Neural progenitor cell (in vitro differentiated cells): Measurements from ENCODE around the gene MRM2. TPM values are rescaled to one million over a fixed set of nuclear protein-coding genes. Genes with fewer than 3 reads are reported as not detected.

ENCODE experiments used
- DNase-seq: peaks from one replicate; pipeline ENCODE4 v3.0.0-alpha.2; 2016; ENCODE audit warnings: low spot score
- H2AFZ ChIP-seq: fragments of 200-600 bp; sonication (generic); replicated peaks from 2 replicates; pipeline ENCODE4 v1.6.1; 2016; ENCODE audit warnings: antibody characterized with exemption
- H3F3A ChIP-seq: fragments of 200-600 bp; sonication (generic); 2 replicates; pipeline ENCODE4 v1.6.1; 2016; ENCODE audit warnings: antibody characterized with exemption, low read depth
- H3K27ac ChIP-seq: fragments of 200-600 bp; sonication (generic); 2 replicates; pipeline ENCODE4 v1.5.1; 2016; ENCODE audit warnings: mild to moderate bottlenecking
- H3K27me3 ChIP-seq: fragments of 200-600 bp; sonication (generic); 2 replicates; pipeline ENCODE4 v1.6.1; 2016; ENCODE audit warnings: mild to moderate bottlenecking, moderate library complexity
- H3K36me3 ChIP-seq: fragments of 200-600 bp; sonication (generic); 2 replicates; pipeline ENCODE4 v1.5.1; 2016
- H3K4me1 ChIP-seq: fragments of 200-600 bp; sonication (generic); 2 replicates; pipeline ENCODE4 v1.6.1; 2016; ENCODE audit warnings: mixed run types
- H3K4me2 ChIP-seq: fragments of 200-600 bp; sonication (generic); 2 replicates; pipeline ENCODE4 v1.6.1; 2016
- H3K4me3 ChIP-seq: fragments of 200-600 bp; sonication (generic); 2 replicates; pipeline ENCODE4 v1.5.1; 2016
- H3K79me2 ChIP-seq: fragments of 200-600 bp; sonication (generic); 2 replicates; pipeline ENCODE4 v1.6.1; 2016; ENCODE audit warnings: low read depth
- H3K9ac ChIP-seq: fragments of 200-600 bp; sonication (generic); 2 replicates; pipeline ENCODE4 v1.6.1; 2016
- H3K9me3 ChIP-seq: fragments of 200-600 bp; sonication (generic); 2 replicates; pipeline ENCODE4 v1.5.1; 2016; ENCODE audit warnings: low read depth
- H4K20me1 ChIP-seq: fragments of 200-600 bp; sonication (generic); 2 replicates; pipeline ENCODE4 v1.6.1; 2016; ENCODE audit warnings: low read depth
- H3K27ac Mint-ChIP-seq: 3 replicates; pipeline ENCODE4 v1.8.0; 2021; ENCODE audit warnings: mixed read lengths
- H3K27me3 Mint-ChIP-seq: 2 replicates; pipeline ENCODE4 v1.8.0; 2022; ENCODE audit warnings: low read depth, mild to moderate bottlenecking, inconsistent platforms, moderate library complexity, mixed read lengths; ENCODE audit not compliant: insufficient read depth
- H3K36me3 Mint-ChIP-seq: 3 replicates; pipeline ENCODE4 v1.8.0; 2021; ENCODE audit warnings: mixed read lengths
- H3K4me1 Mint-ChIP-seq: 3 replicates; pipeline ENCODE4 v1.8.0; 2021; ENCODE audit warnings: mixed read lengths
- H3K4me3 Mint-ChIP-seq: 3 replicates; pipeline ENCODE4 v1.8.0; 2021; ENCODE audit warnings: mild to moderate bottlenecking, moderate library complexity, mixed read lengths
- H3K9me3 Mint-ChIP-seq: 3 replicates; pipeline ENCODE4 v1.8.0; 2020; ENCODE audit warnings: mixed read lengths
- CTCF ChIP-seq: fragments of 200-600 bp; sonication (generic); IDR thresholded peaks from 2 replicates; pipeline ENCODE4 v1.5.1; 2017; ENCODE audit warnings: antibody characterized with exemption, mild to moderate bottlenecking
- EZH2 ChIP-seq: fragments of 200-600 bp; sonication (generic); IDR thresholded peaks from 2 replicates; pipeline ENCODE4 v1.6.1; 2017; ENCODE audit warnings: antibody characterized with exemption, mild to moderate bottlenecking, moderate library complexity
- EZH2phosphoT487 ChIP-seq: fragments of 200-600 bp; sonication (generic); IDR thresholded peaks from 2 replicates; pipeline ENCODE4 v1.6.1; 2017; ENCODE audit warnings: antibody characterized with exemption
- total RNA-seq: library from RNA; depleted of rRNA; stranded (reverse); fragments of >200 nt; gene quantifications from 2 replicates; pipeline ENCODE4 v1.2.3, GENCODE V29; 2015; ENCODE audit warnings: low replicate concordance

The MRM2 gene
- total RNA-seq, 1 donor from 2014 or later, result 34.3 TPM

GRCh38 chr7:2200584-2200980 is 41.4 kb downstream of the MRM2 start:
- Histone ChIP-seq H3K4me2 (no peak overlapping the region), H3K27me3 (no peaks in the 10 kb centered on the region), H3K4me1 (no peaks in the 10 kb centered on the region), H3K9me3 (no peaks in the 10 kb centered on the region), H3K79me2 (no peaks in the 10 kb centered on the region), H4K20me1 (peaks cover 15% of the 10 kb centered on the region), H3F3A (no peaks in the 10 kb centered on the region), H3K27ac (no peak overlapping the region), H3K9ac (no peak overlapping the region), H2AFZ (no peak overlapping the region), H3K4me3 (no peak overlapping the region), H3K36me3 (no peaks in the 10 kb centered on the region)
- DNase-seq, result no peak
- Mint-ChIP-seq H3K36me3 (peaks cover 24% of the 10 kb centered on the region), H3K27me3 (no peaks in the 10 kb centered on the region), H3K4me1 (peaks cover 26% of the 10 kb centered on the region), H3K4me3 (no peak overlapping the region), H3K9me3 (peaks cover 4% of the 10 kb centered on the region), H3K27ac (peak overlapping the region; percentile 50)
- no peak for TF ChIP-seq EZH2phosphoT487
- TF ChIP-seq EZH2, result no peak
- TF ChIP-seq CTCF, result no peak

- peaks cover 26% of the 10 kb centered on the region for H3K36me3 Mint-ChIP-seq
These were observed 41.9 kb downstream of the MRM2 start for GRCh38 chr7:2199956-2200583.

GRCh38 chr7:2199528-2199927 is 42.5 kb downstream of the MRM2 start:
- H3K27ac Mint-ChIP-seq, result no peak overlapping the region
- no peak for TF ChIP-seq CTCF
- TF ChIP-seq EZH2, result no peak
- TF ChIP-seq EZH2phosphoT487, result no peak
- Histone ChIP-seq H3F3A (no peaks in the 10 kb centered on the region), H3K79me2 (peaks cover 8% of the 10 kb centered on the region), H3K4me3 (no peak overlapping the region), H2AFZ (no peak overlapping the region), H3K4me2 (no peak overlapping the region), H3K36me3 (no peaks in the 10 kb centered on the region), H3K4me1 (no peaks in the 10 kb centered on the region), H3K27ac (no peak overlapping the region), H4K20me1 (peaks cover 15% of the 10 kb centered on the region), H3K9ac (no peak overlapping the region), H3K9me3 (no peaks in the 10 kb centered on the region), H3K27me3 (no peaks in the 10 kb centered on the region)
- H3K4me3 Mint-ChIP-seq, result no peak overlapping the region
- no peaks in the 10 kb centered on the region for H3K27me3 Mint-ChIP-seq
- H3K9me3 Mint-ChIP-seq, result peaks cover 7% of the 10 kb centered on the region
- H3K4me1 Mint-ChIP-seq, result peaks cover 25% of the 10 kb centered on the region
- H3K36me3 Mint-ChIP-seq, result peaks cover 26% of the 10 kb centered on the region
- DNase-seq, result no peak

More at GRCh38 chr7:2199956-2200583, 41.9 kb downstream of the MRM2 start:
- Histone ChIP-seq H2AFZ (no peak overlapping the region), H3K4me2 (no peak overlapping the region), H3K9me3 (no peaks in the 10 kb centered on the region), H3K4me3 (no peak overlapping the region), H3K36me3 (no peaks in the 10 kb centered on the region), H3K27ac (no peak overlapping the region), H3K4me1 (no peaks in the 10 kb centered on the region), H3K79me2 (peaks cover 3% of the 10 kb centered on the region), H4K20me1 (peaks cover 15% of the 10 kb centered on the region), H3K27me3 (no peaks in the 10 kb centered on the region), H3F3A (no peaks in the 10 kb centered on the region), H3K9ac (no peak overlapping the region)
- TF ChIP-seq EZH2phosphoT487, result no peak
- no peak for TF ChIP-seq EZH2
- TF ChIP-seq CTCF, result no peak
- H3K9me3 Mint-ChIP-seq, result peaks cover 7% of the 10 kb centered on the region
- no peak for DNase-seq
- H3K27me3 Mint-ChIP-seq, result no peaks in the 10 kb centered on the region
- H3K27ac Mint-ChIP-seq, result peak overlapping the region; percentile 50
- H3K4me1 Mint-ChIP-seq, result peaks cover 26% of the 10 kb centered on the region
- no peak overlapping the region for H3K4me3 Mint-ChIP-seq
